GM13977 (cell line): ENCODE measurements around the gene RECK.

Experiments
- DNase-seq: peaks from one replicate; pipeline ENCODE4 v3.0.0; 2012; ENCODE audit warnings: low spot score
- CTCF ChIP-seq: IDR thresholded peaks from 2 replicates; pipeline ENCODE4 v1.5.1; 2012; ENCODE audit warnings: mild to moderate bottlenecking, control low read depth; ENCODE audit not compliant: insufficient read depth; ENCODE audit errors: extremely low read depth, missing control alignments
- in situ Hi-C: fragments of 300-500 bp; cut with MboI; formaldehyde crosslinking; loops from one replicate; pipeline ENCODE4 v1.12.0; 2022; ENCODE audit warnings: low sequenced_read_pairs, low pct_unique_long_range_greater_than_20kb, mixed read lengths, inconsistent platforms; ENCODE audit not compliant: unreplicated experiment

RECK gene

DNA sequence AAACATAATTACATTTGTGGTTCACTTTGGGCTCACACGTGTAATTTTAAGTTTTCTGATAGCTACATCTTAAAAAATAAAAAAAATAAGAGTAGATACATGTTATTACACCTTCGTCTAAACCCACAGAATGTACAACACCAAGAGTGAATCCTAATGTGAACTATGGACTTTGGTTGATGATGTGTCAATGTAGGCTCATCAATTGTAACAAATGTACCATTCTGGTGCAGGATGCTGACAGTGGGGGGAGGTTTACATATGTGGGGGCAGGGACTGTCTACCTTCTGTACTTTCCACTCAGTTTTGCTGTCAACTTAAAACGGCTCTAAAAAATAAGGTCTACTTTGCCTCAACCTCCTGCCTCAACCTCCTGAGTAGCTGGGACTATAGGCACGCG, 2.5 kb upstream of the RECK start:
- in situ Hi-C loops: no loop called here
- no peak for TF ChIP-seq CTCF
- DNase-seq: no peak

DNA sequence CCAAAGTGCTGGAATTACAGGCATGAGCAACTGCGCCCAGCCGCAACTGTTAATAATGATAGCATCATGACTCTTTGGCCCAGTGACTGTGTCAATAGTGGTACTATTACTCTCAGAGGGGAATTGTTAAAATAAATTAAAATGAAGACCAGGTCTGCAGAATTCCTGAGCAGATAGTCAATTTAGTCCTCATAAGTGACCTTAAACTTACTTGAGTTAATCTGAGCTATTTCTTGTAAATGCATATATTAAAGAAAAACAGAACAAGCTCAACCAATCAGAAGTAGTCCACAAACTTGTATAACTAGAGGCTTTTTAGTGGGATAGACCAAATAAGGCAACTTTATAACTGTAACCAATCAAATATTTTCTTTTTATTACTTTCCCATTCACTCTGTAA, 1.7 kb upstream of the RECK start:
- in situ Hi-C loops: no loop called here

GRCh38 chr9:36036253-36036779, 397 bp upstream of the RECK start:
- DNase-seq: no peak
- in situ Hi-C loops: no loop called here
- TF ChIP-seq CTCF: no peak

More for the DNA sequence above, 1.7 kb upstream of the RECK start:
- no peak for TF ChIP-seq CTCF
- DNase-seq: no peak

- TF ChIP-seq CTCF: no peak
- in situ Hi-C loops: no loop called here
- DNase-seq: no peak
Measured at GRCh38 chr9:36037549-36038122, 923 bp downstream of the RECK start.

DNA sequence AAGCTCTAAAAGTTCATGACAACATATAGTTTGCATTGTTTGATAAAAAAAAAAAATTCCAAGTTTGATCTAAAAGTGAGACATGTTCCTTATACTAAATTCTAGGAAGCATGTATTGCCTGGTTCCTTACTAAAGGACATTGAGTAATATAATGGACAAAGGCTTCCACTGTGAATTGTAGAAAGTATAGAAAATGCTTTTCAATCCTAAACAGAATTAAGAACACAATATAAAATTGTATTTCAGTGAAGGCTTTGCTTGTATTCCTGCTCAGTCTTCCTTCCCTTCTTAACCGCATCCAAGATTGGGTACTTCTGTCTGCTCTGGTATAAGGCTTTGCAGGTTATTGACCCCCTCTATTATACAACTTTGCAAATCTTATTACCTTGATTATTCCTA, 2.4 kb downstream of the RECK start:
- TF ChIP-seq CTCF: no peak
- DNase-seq: no peak
- in situ Hi-C loops: no loop called here

DNA sequence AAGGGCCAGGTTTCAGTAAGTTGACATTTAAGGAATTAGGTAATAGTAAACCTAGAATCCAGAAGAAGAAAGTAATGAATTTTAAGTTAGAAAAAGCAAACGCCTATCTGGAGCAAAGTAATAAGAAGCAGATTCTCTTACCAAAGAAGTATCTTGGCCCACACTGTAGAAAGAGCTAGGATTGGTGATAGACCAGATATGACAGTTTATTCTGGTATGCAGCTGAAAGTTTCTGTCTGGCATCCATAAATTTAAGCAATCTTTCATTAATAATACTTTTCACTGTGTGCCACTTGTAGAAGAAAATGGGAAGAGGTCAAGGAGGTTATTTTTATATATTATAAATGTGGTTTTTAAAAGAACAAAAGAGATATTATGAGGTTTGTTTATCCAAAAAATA, 3.0 kb downstream of the RECK start:
- TF ChIP-seq CTCF: no peak
- in situ Hi-C loops: no loop called here
- no peak for DNase-seq
